SJCRH30 (cell line): Measurements from ENCODE around the gene KIF3A. TPM values are rescaled to one million over a fixed set of nuclear protein-coding genes. Genes with fewer than 3 reads are reported as not detected.

Experiments used
- DNase-seq, 2 experiments: peaks; one replicate each; pipeline ENCODE4 v3.0.0-alpha.2; 2015 to 2020
- H3K27ac ChIP-seq: fragments of 250-450 bp; sonication (Bioruptor Pico); 2 replicates; pipeline ENCODE4 v1.5.1; 2020; ENCODE audit warnings: mild to moderate bottlenecking, moderate library complexity
- H3K27me3 ChIP-seq: fragments of 250-450 bp; sonication (Bioruptor Pico); 2 replicates; pipeline ENCODE4 v1.5.1; 2020; ENCODE audit warnings: mild to moderate bottlenecking, moderate library complexity
- H3K36me3 ChIP-seq: fragments of 250-450 bp; sonication (Bioruptor Pico); 2 replicates; pipeline ENCODE4 v1.5.1; 2020; ENCODE audit warnings: mild to moderate bottlenecking, moderate library complexity
- H3K4me1 ChIP-seq: fragments of 250-450 bp; sonication (Bioruptor Pico); 2 replicates; pipeline ENCODE4 v1.5.1; 2020; ENCODE audit warnings: mild to moderate bottlenecking, moderate library complexity
- H3K4me3 ChIP-seq: fragments of 250-450 bp; sonication (Bioruptor Pico); 2 replicates; pipeline ENCODE4 v1.5.1; 2020; ENCODE audit warnings: mild to moderate bottlenecking, moderate library complexity
- H3K9me3 ChIP-seq: fragments of 250-450 bp; sonication (Bioruptor Pico); replicated peaks from 2 replicates; pipeline ENCODE4 v1.5.1; 2020; ENCODE audit warnings: mild to moderate bottlenecking, moderate library complexity
- total RNA-seq: library from RNA; depleted of rRNA; stranded (reverse); fragments of >200 nt; shearing (Covaris generic); gene quantifications from 2 replicates; pipeline ENCODE4 v1.2.3, GENCODE V29; 2014; rRNA removed

The KIF3A gene
- total RNA-seq, 1 experiment from 2014 or later = 8.3 TPM

- no peaks in the 10 kb centered on the region for H3K4me1 ChIP-seq
- no peaks in the 10 kb centered on the region for H3K36me3 ChIP-seq
- H3K27ac ChIP-seq = no peak overlapping the region
- no peak for DNase-seq
- H3K4me3 ChIP-seq = no peak overlapping the region
- no peaks in the 10 kb centered on the region for H3K27me3 ChIP-seq
- H3K9me3 ChIP-seq = no peaks in the 10 kb centered on the region
These were observed 85.4 kb downstream of the KIF3A start for GRCh38 chr5:132651838-132652469.

- Histone ChIP-seq H3K27ac (no peak overlapping the region), H3K9me3 (no peaks in the 10 kb centered on the region), H3K4me1 (no peaks in the 10 kb centered on the region), H3K36me3 (no peaks in the 10 kb centered on the region), H3K27me3 (no peaks in the 10 kb centered on the region), H3K4me3 (no peak overlapping the region)
- no peak for DNase-seq
These were observed 89.0 kb downstream of the KIF3A start for GRCh38 chr5:132648355-132648754.

GRCh38 chr5:132647473-132647872, 89.9 kb downstream of the KIF3A start:
- peaks cover 6% of the 10 kb centered on the region for H3K36me3 ChIP-seq
- no peak overlapping the region for H3K4me3 ChIP-seq
- H3K27ac ChIP-seq = no peak overlapping the region
- no peaks in the 10 kb centered on the region for H3K9me3 ChIP-seq
- no peaks in the 10 kb centered on the region for H3K27me3 ChIP-seq
- no peaks in the 10 kb centered on the region for H3K4me1 ChIP-seq
- DNase-seq = no peak

GRCh38 chr5:132646583-132647266, 90.6 kb downstream of the KIF3A start:
- H3K27ac ChIP-seq = no peak overlapping the region
- no peaks in the 10 kb centered on the region for H3K4me1 ChIP-seq
- H3K27me3 ChIP-seq = no peaks in the 10 kb centered on the region
- DNase-seq = no peak
- H3K36me3 ChIP-seq = peaks cover 10% of the 10 kb centered on the region
- H3K4me3 ChIP-seq = no peak overlapping the region
- no peaks in the 10 kb centered on the region for H3K9me3 ChIP-seq

- no peak overlapping the region for H3K27ac ChIP-seq
These were observed 93.2 kb downstream of the KIF3A start for GRCh38 chr5:132644177-132644576.

More at GRCh38 chr5:132644177-132644576, 93.2 kb downstream of the KIF3A start:
- Histone ChIP-seq H3K4me3 (no peak overlapping the region), H3K9me3 (no peaks in the 10 kb centered on the region), H3K4me1 (no peaks in the 10 kb centered on the region), H3K27me3 (no peaks in the 10 kb centered on the region), H3K36me3 (peaks cover 10% of the 10 kb centered on the region)
- DNase-seq = no peak

Other genes with a start within 250 kb of the KIF3A start
- gene IRF1, start 246.8 kb downstream of the KIF3A start, total RNA-seq = 13.9 and 14.1 TPM in 2 replicates
- gene IL5, start 194.0 kb downstream of the KIF3A start, total RNA-seq = not detected in 2 replicates
- gene RAD50, start 180.6 kb downstream of the KIF3A start, total RNA-seq = 23.3 and 28.2 TPM in 2 replicates
- gene IL13, start 79.4 kb downstream of the KIF3A start, total RNA-seq = not detected in 2 replicates
- gene IL4, start 63.6 kb downstream of the KIF3A start, total RNA-seq = not detected in 2 replicates
- gene CCNI2, start 9.9 kb upstream of the KIF3A start, total RNA-seq = not detected in 2 replicates
- 25.4 and 26.5 TPM in 2 replicates for gene SEPTIN8, start 39.7 kb upstream of the KIF3A start, total RNA-seq
- 0.02 and 0.08 TPM in 2 replicates for gene SOWAHA, start 75.8 kb upstream of the KIF3A start, total RNA-seq
- 1.6 and 2.5 TPM in 2 replicates for gene SHROOM1, start 93.1 kb upstream of the KIF3A start, total RNA-seq
- 0.20 and 0.57 TPM in 2 replicates for gene GDF9, start 128.9 kb upstream of the KIF3A start, total RNA-seq
- gene UQCRQ, start 129.1 kb upstream of the KIF3A start, total RNA-seq = 229 and 261 TPM in 2 replicates
- gene LEAP2, start 136.1 kb upstream of the KIF3A start, total RNA-seq = 1.2 and 1.6 TPM in 2 replicates
- gene AFF4, start 226.1 kb upstream of the KIF3A start, total RNA-seq = 45.2 and 51.0 TPM in 2 replicates